HG03196 (cell line): ENCODE results near the gene TMEM80.
"Not testable (repeated sequence)": the region's sequence is repeated elsewhere in the genome, so short reads cannot be mapped to it uniquely, and the experiment has no call there.

ENCODE experiments used
- ATAC-seq: cut with Tn5 transposase; IDR thresholded peaks from one replicate; pipeline ENCODE4 v1.9.1; 2021; ENCODE audit not compliant: unreplicated experiment

Gene TMEM80

GRCh38 chr11:695538-696248 lies at the start of gene TMEM80:
Gene TMEM80, plus strand, starts transcription at chr11:695816. Its CDS starts 12 bp downstream, at chr11:695828.
- peak; percentile 75 for ATAC-seq

- ATAC-seq: no peak
Measured at GRCh38 chr11:646214-646613, 49.4 kb upstream of the TMEM80 start.

- not testable (repeated sequence) for ATAC-seq
Measured at GRCh38 chr11:647672-648158, 47.9 kb upstream of the TMEM80 start.

GRCh38 chr11:650482-650881 lies 45.1 kb upstream of the TMEM80 start:
- no peak for ATAC-seq

GRCh38 chr11:653136-653535 lies 42.5 kb upstream of the TMEM80 start:
- not testable (repeated sequence) for ATAC-seq

GRCh38 chr11:653837-654236 lies 41.8 kb upstream of the TMEM80 start:
- no peak for ATAC-seq

GRCh38 chr11:654444-654843 lies 41.2 kb upstream of the TMEM80 start:
- not testable (repeated sequence) for ATAC-seq

- ATAC-seq: no peak
Measured at GRCh38 chr11:655036-655726, 40.4 kb upstream of the TMEM80 start.

GRCh38 chr11:656426-656825 lies 39.2 kb upstream of the TMEM80 start:
- no peak for ATAC-seq

GRCh38 chr11:656866-657265 lies 38.8 kb upstream of the TMEM80 start:
- no peak for ATAC-seq

- no peak for ATAC-seq
Measured at GRCh38 chr11:657691-658126, 37.9 kb upstream of the TMEM80 start.

- no peak for ATAC-seq
Measured at GRCh38 chr11:659532-660085, 36.0 kb upstream of the TMEM80 start.

- ATAC-seq: no peak
Measured at GRCh38 chr11:660281-660680, 35.3 kb upstream of the TMEM80 start.

GRCh38 chr11:660681-661444 lies 34.8 kb upstream of the TMEM80 start:
- ATAC-seq: no peak

GRCh38 chr11:662689-663274 lies 32.8 kb upstream of the TMEM80 start:
- ATAC-seq: no peak

- no peak for ATAC-seq
Measured at GRCh38 chr11:665062-665703, 30.4 kb upstream of the TMEM80 start.

- ATAC-seq: no peak
Measured at GRCh38 chr11:665704-666281, 29.8 kb upstream of the TMEM80 start.

GRCh38 chr11:673866-674265 lies 21.8 kb upstream of the TMEM80 start:
- ATAC-seq: no peak

- ATAC-seq: no peak
Measured at GRCh38 chr11:674406-674805, 21.2 kb upstream of the TMEM80 start.

- ATAC-seq: no peak
Measured at GRCh38 chr11:678297-678696, 17.3 kb upstream of the TMEM80 start.
